GM18526 (cell line): ENCODE results near the gene PRR36.

Source experiments
- POLR2A ChIP-seq: IDR thresholded peaks from 3 replicates; pipeline ENCODE4 v1.6.1; 2011; ENCODE audit not compliant: insufficient read length; ENCODE audit errors: extremely low read depth

PRR36 gene

DNA sequence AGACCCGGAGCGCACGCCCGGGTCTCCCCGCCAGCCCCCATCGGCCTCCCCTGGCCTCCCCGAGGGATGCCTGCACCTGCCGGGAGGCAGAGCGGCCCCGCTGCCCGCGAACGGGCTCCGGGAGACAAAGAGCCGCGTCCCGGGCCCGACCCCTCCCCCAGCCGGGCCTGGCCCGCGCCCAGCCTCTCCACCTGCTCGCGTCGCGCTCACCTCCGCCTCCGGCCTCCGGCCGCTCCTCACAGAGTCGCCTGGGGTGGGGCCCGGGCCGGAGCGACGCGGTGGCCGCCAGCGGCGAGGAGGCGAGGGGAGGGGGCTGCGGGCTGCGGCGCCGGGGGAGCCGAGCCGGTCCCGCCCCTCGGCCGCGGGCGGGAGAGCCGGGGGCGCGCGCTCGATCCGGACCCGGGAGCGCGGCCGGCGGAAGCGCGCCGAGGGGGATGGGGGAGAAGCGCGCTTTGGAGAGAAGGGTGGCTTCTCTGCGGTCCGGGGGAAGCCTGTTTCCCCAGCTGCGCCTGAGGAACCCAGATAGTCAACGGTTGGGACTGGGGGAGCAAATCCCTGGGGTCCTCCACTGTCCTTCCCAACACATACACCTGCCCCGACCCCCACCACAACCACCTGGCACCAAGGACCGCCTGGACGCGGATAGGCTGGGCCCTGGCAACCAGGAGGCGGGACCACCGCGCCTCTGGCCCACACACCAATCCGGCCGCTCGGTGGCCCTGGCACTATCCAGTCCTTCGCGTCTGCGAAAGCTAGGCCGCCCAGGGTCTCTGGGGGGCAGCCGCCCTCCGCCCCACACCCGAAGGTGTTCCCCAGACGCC is at the start of gene PRR36:
TSS of gene PRR36 (minus strand) at position 315 of the 821 bp plus-strand sequence. CDS start 701 bp downstream, outside the sequence.
- no peak for TF ChIP-seq POLR2A

DNA sequence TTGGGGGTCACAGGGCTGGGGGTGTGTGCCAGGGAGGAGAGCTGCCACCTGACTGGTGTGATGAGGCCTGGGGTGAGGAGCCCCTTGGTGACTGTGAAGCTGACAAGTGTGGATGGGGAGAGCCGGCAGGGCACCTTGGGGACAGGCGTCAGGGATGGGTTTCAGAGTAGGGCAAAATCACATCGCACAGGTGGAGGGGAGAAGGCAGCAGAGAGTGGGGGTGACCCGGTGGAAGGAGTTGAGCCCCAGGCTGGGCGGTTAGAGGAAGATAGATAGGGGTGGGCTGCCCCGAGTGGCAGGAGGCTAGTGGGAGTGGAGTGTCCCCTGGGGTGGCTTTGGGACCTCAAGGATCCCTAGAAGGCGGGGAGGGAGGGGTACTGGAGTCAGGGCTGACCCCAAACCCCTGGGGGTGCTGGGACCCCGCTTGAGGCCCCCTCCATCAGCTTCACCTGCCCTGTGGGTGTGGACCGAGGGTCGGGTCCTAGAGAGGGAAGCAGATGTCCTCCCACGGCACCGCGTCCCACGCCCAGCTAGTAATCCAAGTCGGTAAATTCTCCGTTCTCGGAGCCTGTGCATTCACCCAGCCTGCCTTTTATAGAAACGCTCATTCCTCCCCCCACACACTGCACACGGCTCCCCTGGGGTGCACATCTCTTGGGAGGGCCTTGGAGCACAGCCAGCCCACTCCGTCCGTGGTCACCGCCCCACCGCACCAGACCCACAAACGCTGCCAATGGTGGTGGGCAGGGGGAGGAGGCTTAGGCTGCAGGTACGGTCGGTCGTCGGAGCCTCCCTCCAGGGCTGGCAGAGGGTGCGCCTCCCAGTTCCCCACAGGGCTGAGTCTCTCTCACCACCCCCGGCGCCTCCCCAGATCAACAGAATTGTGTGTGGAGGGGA is 49.4 kb upstream of the PRR36 start:
- no peak for TF ChIP-seq POLR2A

DNA sequence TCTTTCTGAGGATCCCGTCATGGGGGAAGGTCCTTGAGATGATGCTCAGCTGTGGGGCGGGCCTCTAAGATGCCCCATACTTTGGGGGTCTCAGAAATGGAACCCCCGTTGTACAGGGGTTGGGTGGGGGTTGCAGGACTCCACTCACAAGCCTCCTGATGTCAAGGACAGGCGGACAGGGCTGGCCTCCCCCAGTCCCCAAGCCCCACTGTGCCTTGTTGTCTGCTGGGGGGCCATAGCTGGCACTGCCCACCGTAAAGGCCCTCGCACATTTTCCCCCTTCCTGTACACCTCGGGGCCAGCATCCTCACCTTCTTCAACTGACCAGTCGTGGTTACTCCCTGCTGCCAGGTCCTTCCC is 48.6 kb upstream of the PRR36 start:
- no peak for TF ChIP-seq POLR2A

DNA sequence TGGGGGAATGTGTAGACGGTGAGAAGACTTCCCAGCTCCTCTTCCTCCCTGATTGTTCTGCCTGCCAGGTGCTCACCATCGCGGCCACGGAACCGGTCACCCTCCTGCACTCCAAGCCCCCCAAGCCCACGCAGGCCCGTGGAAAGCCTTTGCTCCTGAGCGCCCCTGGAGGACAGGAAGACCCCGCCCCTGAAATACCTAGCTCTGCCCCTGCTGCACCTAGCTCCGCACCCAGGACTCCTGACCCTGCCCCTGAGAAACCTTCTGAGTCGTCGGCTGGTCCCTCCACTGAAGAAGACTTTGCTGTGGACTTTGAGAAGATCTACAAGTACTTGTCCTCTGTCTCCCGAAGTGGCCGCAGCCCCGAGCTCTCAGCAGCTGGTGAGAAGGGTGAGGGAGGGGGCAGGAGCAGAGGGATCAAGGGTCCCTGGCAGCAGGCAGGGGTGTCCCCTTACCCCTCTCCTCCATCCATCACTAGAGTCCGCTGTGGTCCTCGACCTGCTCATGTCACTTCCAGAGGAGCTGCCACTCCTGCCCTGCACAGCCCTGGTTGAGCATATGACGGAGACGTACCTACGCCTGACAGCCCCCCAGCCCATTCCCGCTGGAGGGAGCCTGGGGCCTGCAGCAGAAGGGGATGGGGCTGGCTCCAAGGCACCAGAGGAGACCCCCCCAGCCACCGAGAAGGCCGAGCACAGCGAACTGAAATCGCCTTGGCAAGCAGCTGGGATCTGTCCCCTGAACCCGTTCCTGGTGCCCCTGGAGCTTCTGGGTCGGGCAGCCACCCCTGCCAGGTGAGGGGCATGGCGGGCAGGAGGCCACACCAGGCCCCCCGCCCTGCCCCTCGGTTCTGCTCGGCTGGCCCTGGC is 48.0 kb upstream of the PRR36 start:
- TF ChIP-seq POLR2A, result no peak

DNA sequence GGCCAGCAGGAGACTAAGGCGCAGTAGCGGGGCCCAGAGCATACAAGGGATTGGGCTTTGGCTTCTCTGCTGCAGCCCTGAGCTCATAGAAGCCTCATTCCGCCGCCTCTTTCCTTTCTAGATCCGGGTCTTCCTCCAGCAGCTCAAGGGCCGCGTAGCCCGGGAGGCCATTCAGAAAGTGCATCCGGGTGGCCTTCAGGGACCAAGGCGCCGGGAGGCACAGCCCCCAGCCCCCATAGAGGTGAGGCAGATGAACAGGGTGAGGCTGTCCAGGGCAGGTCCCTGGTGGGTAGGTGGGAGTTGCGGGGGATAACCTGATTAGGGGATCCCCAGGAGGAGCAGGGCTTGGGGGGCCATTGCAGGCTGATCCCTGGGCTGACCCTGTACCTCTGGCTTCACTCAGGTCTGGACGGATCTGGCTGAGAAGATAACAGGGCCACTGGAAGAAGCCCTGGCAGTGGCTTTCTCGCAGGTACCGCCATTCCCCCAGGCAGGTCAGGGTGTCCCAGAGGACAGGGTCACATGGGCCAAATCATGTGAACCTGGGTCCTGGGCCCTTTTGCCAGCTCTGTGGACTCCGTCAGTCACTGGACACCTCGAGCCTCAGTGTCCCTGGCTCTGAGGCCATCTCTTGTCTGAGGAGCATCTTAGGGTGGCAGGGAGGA is 47.2 kb upstream of the PRR36 start:
- no peak for TF ChIP-seq POLR2A

DNA sequence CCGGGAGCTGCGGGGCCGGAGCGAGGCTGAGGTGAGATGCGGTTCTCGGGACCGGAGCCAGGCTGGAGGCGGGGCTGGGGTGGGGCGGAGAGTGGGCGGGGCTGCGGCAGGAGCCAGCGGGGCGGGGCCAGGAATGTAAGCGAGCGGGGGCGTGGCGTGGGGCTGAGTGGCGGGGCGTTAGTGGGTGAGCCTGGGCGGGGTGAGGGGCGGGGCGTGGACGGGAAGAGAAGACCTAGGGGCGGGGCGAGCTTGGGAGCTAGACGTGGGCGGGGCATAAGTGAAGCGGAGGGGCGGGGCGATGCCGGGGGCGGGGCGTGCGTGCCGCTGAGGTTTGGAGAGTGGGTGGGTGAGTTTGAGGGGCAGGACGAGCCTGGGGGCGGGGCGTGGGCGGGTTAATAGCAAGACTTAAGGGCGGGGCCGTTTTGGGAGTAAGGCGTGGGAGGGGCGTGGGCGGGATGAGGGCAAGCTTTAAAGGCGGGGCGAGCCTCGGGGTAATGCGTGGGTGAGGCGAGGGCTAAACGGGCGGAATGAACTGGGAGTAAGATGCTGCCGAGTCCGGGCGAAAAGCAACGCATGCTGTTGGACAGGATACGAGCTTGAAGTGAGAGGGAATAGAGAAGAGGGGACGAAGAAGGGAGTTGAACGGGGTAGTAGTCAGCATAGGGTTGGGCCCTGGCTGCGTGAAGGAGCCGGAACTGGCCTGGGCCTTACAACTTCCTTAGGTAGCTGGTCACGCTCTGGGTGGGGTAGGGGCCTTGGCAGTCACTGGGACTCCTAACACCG is 46.5 kb upstream of the PRR36 start:
- no peak for TF ChIP-seq POLR2A

DNA sequence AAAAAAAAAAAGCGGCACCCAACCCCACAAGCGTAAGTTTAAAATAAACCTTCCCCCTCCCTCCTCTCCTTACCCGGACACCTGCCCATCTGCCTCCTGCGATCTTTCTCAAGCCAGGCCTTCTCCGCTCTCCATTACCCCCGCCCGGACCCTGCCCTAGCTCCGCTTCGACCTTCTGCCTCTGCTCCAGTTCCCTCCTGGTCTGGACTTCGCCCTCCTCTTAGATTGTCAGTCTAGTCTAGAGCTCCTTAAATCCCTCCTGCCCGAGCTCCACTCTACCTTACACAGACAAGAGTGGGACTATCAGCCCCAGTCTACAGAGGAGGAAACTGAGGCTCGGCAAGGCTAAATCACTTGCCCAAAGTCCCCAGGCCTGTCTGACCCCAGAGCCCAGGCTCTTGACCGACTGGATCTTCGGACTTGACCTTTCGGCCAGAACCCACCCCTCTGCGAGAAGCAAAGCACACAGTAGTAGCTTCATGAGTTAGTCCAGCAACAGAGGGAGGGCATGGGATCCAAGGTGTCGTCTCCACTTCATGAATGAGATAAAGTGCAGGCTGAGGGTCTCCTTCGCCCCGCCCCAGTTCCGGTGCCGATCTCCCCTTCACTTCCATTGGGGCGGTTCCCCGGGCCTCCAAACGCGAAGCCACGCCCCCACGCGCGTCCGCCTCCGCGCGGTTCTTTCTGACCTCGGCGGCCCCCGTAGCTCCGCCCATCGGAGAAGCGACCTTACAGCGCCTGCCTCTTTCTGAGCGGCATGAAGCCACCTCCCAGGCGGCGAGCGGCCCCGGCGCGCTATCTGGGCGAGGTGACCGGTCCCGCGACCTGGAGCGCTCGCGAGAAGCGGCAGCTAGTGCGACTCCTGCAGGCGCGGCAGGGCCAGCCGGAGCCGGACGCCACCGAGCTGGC is 45.7 kb upstream of the PRR36 start, which contains the start of gene SNAPC2:
TSS of gene SNAPC2 (plus strand) at position 729 of the 909 bp plus-strand sequence. CDS start at position 758, 29 bp downstream.
- TF ChIP-seq POLR2A, result peak; percentile 68

DNA sequence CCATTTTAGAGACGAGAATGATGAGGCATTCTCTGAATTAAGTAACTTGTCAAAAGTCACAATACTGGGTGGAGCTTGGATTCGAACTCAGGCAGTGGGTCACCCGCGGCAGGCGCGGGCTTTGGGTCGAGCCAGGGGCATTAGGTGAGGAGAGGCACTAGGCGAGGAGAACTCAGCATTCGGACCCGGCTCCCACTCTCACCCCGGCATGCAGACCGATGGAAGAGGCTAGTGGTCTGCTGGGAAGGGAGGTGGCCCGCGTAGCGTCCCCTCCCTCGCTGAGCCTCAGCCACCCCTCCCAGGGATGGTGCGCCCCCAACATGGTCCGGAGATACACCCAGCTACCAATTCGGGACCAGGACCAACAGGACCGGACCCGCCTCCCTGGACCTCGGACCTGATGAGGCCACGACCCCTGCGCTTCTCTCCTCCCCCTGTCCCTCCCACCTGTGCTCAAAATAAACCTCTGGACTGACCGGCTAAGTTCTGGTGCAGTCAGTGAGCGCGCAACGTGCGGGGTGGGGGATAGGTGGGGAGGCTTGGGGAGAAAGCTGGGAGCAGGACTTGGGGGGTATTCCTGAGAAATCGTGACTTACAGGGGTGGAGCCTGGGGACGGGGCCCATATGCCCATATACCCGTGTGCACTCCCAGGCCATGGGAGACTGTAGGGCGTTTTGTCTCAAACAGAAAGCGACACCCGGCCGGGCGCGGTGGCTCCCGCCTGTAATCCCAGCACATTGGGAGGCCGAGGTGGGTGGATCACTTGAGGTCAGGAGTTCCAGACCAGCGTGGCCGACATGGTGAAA is 44.6 kb upstream of the PRR36 start:
- no peak for TF ChIP-seq POLR2A

DNA sequence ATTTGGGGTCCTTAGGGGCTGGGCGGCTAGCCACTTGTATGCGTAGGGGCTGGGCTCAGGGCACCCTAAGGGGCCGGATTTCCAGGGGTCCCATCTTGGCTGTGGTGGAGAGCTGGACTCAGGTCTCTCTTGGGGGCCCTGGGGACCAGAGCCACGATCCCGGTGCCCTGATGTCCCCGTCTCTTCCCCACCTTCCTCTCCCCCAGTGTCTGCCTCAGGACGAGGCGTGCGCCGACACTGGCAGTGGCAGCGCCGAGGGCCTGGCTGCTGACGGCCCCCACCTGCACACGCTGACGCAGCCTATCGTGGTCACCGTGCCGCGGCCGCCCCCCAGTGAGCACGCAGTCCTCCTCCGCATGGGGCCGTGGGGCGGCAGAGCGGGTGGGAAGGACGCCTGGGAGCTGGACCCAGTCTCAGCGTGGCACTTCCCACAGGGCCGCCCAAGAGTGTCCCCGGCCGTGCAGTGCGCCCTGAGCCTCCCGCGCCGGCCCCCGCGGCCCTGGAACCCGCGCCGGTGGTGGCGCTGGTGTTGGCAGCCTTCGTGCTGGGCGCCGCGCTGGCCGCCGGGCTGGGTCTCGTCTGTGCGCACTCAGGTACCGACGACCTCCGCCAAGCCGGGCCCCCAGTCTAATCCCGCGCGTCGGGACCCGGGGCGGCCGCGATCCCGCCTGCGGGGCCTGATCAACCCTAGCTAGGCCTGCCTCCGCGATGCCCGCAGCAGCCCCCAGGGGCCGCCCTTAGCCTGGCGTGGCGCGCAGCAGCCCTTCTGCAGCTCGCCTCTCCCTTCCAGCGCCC is 43.3 kb upstream of the PRR36 start:
- no peak for TF ChIP-seq POLR2A

DNA sequence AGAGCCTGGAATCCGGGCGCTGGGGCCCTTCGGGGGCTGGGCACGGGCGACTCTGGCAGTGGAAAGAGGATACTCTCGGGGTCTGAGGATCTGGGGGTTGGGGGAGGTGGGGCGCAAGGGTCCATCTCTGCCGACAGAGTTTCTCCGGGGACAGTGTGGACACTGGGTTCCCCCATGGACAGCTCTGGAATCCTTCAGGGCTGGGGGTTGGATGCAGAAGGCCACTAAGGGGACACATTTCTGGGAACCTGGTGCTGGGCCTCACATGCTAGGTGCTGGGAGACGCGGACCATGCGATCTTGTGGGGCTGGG is 42.7 kb upstream of the PRR36 start:
- no peak for TF ChIP-seq POLR2A
